Jurkat, Clone E6-1 (cell line): Measurements from ENCODE around the gene CES3.
"Not testable (repeated sequence)": the region's sequence is repeated elsewhere in the genome, so short reads cannot be mapped to it uniquely, and the experiment has no call there.

Experiments
- DNase-seq: peaks from one replicate; pipeline ENCODE4 v3.0.0-alpha.2; 2011; ENCODE audit warnings: low read depth, low spot score
- H3K4me3 ChIP-seq: 2 replicates; pipeline ENCODE4 v1.5.1; 2011; ENCODE audit warnings: mild to moderate bottlenecking, low read length, control low read depth, moderate library complexity

The CES3 gene

DNA sequence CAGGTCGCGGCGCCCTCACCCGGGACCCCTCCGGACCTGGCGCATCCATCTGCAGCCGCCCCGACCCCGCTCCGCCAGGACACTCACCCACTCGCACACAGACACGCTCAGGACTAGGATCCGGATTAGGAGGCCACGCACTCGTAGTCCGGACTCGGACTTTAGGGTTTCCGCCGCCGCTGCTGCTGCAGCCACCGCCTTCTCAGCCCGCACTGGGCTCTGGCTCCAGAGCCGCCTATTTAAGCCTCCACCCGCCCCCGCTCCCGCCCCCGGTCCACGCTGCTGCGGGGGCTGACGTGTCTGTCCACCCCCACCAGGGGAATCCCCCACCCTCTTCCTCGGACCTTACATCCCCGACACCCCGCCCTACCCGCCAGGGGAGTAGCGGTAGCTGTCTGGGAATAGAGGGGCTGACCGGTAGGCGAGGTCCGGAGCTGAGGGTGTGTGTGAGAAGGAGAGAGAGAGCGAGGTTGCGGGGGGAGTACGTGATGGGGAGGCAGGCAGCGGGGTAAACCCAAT lies 35.7 kb upstream of the CES3 start, which contains the start of gene RRAD:
TSS of gene RRAD (minus strand) at position 214 of the 519 bp plus-strand sequence. CDS start 356 bp downstream, outside the sequence.
- no peak within 1 kb of the TSS for H3K4me3 ChIP-seq
- no peak for DNase-seq

- no peak overlapping the region for H3K4me3 ChIP-seq
- DNase-seq: no peak
Observed at GRCh38 chr16:66926171-66926947, 34.7 kb upstream of the CES3 start.

- no peak overlapping the region for H3K4me3 ChIP-seq
- no peak for DNase-seq
Observed at GRCh38 chr16:66926961-66927436, 34.1 kb upstream of the CES3 start.

- DNase-seq: no peak
Observed at GRCh38 chr16:66927918-66928649, 33.0 kb upstream of the CES3 start.

GRCh38 chr16:66928702-66929388 lies 32.2 kb upstream of the CES3 start:
- H3K4me3 ChIP-seq: no peak overlapping the region
- DNase-seq: peak; percentile 30

More at GRCh38 chr16:66927918-66928649, 33.0 kb upstream of the CES3 start:
- H3K4me3 ChIP-seq: no peak overlapping the region

GRCh38 chr16:66930189-66930588 lies 30.9 kb upstream of the CES3 start:
- no peak overlapping the region for H3K4me3 ChIP-seq
- no peak for DNase-seq

DNA sequence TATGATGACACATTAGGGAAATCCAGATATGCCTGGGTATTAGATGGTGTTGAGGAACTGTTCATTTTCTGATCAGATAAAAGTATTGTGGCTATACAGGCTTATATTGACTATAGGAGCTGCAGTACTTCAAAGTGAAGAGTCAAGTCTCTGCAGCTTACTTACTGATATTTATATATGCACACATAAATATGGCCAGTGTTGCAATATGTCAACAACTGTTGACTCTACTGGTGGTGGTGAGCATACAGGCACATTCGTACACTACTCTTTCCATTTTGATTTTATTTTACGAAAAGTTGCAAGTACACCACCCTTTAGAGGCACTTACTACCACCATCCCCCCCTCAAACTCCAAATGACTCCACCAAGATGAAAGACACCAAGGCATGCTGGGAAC lies 29.4 kb upstream of the CES3 start:
- no peak overlapping the region for H3K4me3 ChIP-seq
- DNase-seq: no peak

- DNase-seq: no peak
Observed at GRCh38 chr16:66932076-66932475, 29.0 kb upstream of the CES3 start.

GRCh38 chr16:66933776-66934137 lies 27.3 kb upstream of the CES3 start:
- DNase-seq: no peak
- peak overlapping the region; percentile 99 for H3K4me3 ChIP-seq

More at GRCh38 chr16:66932076-66932475, 29.0 kb upstream of the CES3 start:
- no peak overlapping the region for H3K4me3 ChIP-seq

DNA sequence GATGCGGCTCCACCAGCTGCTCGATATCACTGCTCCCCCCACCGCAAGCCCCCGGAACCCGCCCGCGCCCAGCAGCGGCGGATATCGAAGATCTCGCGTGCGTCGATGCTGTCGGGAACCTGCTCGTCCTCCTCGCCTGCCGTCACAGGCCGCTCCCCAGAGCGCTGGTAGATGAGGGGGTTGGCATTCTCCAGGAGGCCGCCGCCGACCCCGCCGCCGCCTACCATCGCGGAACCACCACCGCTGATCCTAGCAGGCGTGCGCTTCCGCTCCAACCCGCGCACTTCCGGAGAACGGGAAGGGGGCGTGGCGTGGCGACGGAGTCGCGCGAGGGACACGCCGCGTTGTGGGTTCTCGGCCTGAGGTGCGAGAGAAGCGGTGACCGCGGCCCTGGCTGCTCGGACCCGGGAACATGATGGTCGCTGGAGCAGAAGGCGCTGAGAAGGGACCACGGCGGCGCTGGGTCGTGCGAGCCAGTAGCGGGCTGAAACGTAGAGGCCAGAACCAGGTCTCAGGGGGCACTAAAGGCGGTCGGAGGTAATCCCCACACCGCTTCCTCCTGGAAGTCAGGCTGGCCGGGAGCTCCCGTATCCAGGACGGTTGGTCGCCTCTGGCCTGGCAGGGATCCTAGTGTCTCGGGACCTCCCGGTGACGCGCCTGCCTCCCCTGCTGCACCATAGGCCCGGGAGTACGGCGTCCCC lies 26.8 kb upstream of the CES3 start, which contains the start of gene CIAO2B:
TSS of gene CIAO2B (minus strand) at position 265 of the 701 bp plus-strand sequence. CDS start at position 227, 38 bp downstream.
- H3K4me3 ChIP-seq: peak within 1 kb of the TSS; percentile 99
- DNase-seq: peak; percentile 69

DNA sequence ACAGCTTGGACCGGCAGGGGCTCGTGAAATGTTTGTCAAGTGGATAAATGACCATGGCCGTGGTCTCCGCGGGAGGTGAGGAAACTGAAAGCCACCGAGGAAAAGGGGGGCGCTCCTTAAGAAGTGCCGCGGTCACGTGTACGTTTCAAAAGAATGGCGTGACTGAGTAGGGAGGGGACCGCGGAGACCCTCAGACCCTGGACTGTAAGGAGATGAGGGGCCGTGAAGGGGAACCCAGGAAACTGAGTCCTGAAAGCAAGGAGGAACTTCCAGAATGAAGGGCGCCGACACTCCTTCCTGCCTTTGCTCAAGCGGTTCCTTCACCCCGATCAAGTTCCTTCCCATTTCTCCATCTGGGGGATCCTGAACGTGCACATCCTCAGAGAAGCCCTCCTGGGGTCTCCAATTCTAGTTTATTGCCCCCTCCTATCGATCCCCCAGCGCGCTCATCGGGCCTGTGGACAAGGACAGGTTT lies 26.2 kb upstream of the CES3 start:
- peak overlapping the region; percentile 99 for H3K4me3 ChIP-seq
- not testable (repeated sequence) for DNase-seq

GRCh38 chr16:66935314-66936011 lies 25.6 kb upstream of the CES3 start, which contains the start of gene CES2:
Gene CES2 (plus strand): TSS chr16:66935516. CDS start chr16:66935636, 120 bp downstream.
- no peak for DNase-seq
- peak within 1 kb of the TSS; percentile 99 for H3K4me3 ChIP-seq

- no peak overlapping the region for H3K4me3 ChIP-seq
- no peak for DNase-seq
Observed at GRCh38 chr16:66936462-66936861, 24.6 kb upstream of the CES3 start.

DNA sequence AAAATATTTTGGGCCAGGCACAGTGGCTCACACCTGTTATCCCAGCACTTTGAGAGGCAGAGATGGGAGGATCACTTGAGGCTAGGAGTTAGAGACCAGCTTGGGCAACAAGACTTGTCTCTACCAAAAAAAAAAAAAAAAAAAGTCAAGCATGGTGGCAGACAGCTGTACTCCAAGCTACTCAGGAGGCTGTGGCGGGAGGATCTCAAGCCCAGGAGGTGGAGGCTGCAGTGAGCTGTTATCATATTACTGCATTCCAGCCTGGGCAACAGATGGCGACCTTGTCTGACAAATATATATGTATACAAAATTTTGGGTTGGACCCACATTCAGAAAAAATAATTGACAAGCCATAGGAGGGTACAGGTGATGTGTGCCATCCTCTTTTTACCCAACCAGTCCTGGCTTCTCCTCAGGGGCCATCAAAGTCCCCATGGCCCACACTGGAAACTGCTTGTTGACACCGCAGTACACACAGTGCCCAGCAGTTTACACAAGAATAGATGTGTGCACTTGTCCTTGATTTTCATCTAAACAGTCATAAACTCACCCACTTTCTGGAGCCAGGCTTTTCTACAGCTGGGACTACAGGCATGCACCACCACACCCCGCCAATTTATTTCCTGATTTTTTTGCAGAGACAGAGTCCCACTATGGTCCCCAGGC lies 24.0 kb upstream of the CES3 start:
- no peak for DNase-seq
- no peak overlapping the region for H3K4me3 ChIP-seq

DNA sequence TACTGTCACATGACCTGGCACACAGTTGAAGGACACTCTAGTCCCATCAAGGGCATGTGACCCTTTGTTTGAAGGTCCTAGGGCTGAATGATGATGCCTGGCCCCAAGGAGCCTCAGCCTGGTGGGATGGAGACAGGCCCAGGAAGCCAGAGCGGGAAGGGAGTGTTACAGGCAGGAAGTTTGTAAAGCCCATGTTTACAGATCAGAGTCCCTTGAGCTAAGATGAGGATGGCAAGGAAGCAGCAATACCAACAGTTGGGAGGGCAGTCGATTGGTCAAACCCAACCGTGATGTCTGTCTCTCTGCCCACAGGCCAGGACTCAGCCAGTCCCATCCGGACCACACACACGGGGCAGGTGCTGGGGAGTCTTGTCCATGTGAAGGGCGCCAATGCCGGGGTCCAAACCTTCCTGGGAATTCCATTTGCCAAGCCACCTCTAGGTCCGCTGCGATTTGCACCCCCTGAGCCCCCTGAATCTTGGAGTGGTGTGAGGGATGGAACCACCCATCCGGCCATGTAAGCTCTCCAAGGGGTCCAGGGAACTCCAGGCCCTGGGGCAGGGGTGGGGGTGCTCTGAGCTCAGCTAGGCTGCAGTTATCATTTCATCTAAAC lies 23.2 kb upstream of the CES3 start:
- H3K4me3 ChIP-seq: no peak overlapping the region
- no peak for DNase-seq

DNA sequence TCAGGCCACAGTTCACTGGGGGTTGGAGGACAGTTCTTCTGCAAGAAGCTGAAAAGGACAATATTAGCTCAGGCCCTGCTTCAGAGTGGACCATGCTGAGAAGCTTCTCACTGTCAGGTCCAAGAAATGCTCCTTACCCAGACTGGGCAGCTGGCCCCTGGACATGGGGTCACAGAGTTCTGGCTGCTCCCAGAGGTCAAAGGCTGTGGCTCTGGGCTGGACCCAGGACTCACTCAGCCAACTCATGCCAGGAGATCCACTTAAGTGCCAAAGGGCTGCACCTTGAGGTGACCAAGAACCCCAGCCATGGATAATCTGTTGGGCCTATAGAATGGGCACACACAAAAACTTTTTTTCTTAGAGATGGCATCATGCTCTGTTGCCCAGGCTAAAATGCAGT lies 21.7 kb upstream of the CES3 start:
- no peak for DNase-seq
- no peak overlapping the region for H3K4me3 ChIP-seq

- DNase-seq: no peak
- H3K4me3 ChIP-seq: no peak overlapping the region
Observed at GRCh38 chr16:66940236-66940635, 20.8 kb upstream of the CES3 start.
